ENCODE data around the gene OR8K3.

The OR8K3 gene

GRCh38 chr11:56314844-56315243 lies at the start of gene OR8K3:
Gene OR8K3 (plus strand): TSS chr11:56315144. CDS start chr11:56318307, 3,163 bp downstream.
- Histone ChIP-seq H3K27me3 (ENCODE audit: low read depth, low read length) (no peaks in the 10 kb centered on the region), H3K4me1 (ENCODE audit: control insufficient read depth in 1 of 2, insufficient read depth in 2 of 2, low read length in 2 of 2) (no peaks in the 10 kb centered on the region), H3K27ac (ENCODE audit: low read length) (no peak within 1 kb of the TSS), H3K36me3 (ENCODE audit: control insufficient read depth in 1 of 2, insufficient read depth in 2 of 2, low read length in 2 of 2) (no peaks in the 10 kb centered on the region), H3K4me3 (ENCODE audit: low read depth in 1 of 2, low read length in 2 of 2) (no peak within 1 kb of the TSS), H3K9me3 (ENCODE audit: control insufficient read depth in 1 of 2, low read length in 2 of 2) (peaks cover 0 to 3% of the 10 kb centered on the region in 2 donors)

GRCh38 chr11:56271092-56271491 lies 43.9 kb upstream of the OR8K3 start:
- no peak overlapping the region for H3K4me3 ChIP-seq (ENCODE audit: low read depth in 1 of 2, low read length in 2 of 2)
- no peak overlapping the region for H3K27ac ChIP-seq (ENCODE audit: low read length)
- peaks cover 0 to 3% of the 10 kb centered on the region in 2 donors for H3K9me3 ChIP-seq (ENCODE audit: control insufficient read depth in 1 of 2, low read length in 2 of 2)
- H3K4me1 ChIP-seq (ENCODE audit: control insufficient read depth in 1 of 2, insufficient read depth in 2 of 2, low read length in 2 of 2): no peaks in the 10 kb centered on the region
- H3K36me3 ChIP-seq (ENCODE audit: control insufficient read depth in 1 of 2, insufficient read depth in 2 of 2, low read length in 2 of 2): no peaks in the 10 kb centered on the region
- H3K27me3 ChIP-seq (ENCODE audit: low read depth, low read length): no peaks in the 10 kb centered on the region

GRCh38 chr11:56273854-56274253 lies 41.1 kb upstream of the OR8K3 start, which contains the start of gene OR5T1:
Gene OR5T1 (plus strand): TSS chr11:56274154. CDS start chr11:56275639, 1,485 bp downstream.
- H3K27me3 ChIP-seq (ENCODE audit: low read depth, low read length): no peaks in the 10 kb centered on the region
- no peak within 1 kb of the TSS for H3K4me3 ChIP-seq (ENCODE audit: low read depth in 1 of 2, low read length in 2 of 2)

GRCh38 chr11:56292154-56292553 lies 22.8 kb upstream of the OR8K3 start, which contains the start of gene OR8H1:
Gene OR8H1 (minus strand): TSS chr11:56292254. CDS start chr11:56291062, 1,192 bp downstream.
- Histone ChIP-seq H3K4me1 (ENCODE audit: control insufficient read depth in 1 of 2, insufficient read depth in 2 of 2, low read length in 2 of 2) (no peaks in the 10 kb centered on the region), H3K36me3 (ENCODE audit: control insufficient read depth in 1 of 2, insufficient read depth in 2 of 2, low read length in 2 of 2) (no peaks in the 10 kb centered on the region), H3K27ac (ENCODE audit: low read length) (no peak within 1 kb of the TSS), H3K9me3 (ENCODE audit: control insufficient read depth in 1 of 2, low read length in 2 of 2) (no peaks in the 10 kb centered on the region), H3K27me3 (ENCODE audit: low read depth, low read length) (no peaks in the 10 kb centered on the region), H3K4me3 (ENCODE audit: low read depth in 1 of 2, low read length in 2 of 2) (no peak within 1 kb of the TSS)

More at GRCh38 chr11:56273854-56274253, 41.1 kb upstream of the OR8K3 start, which contains the start of gene OR5T1:
- no peaks in the 10 kb centered on the region for H3K36me3 ChIP-seq (ENCODE audit: control insufficient read depth in 1 of 2, insufficient read depth in 2 of 2, low read length in 2 of 2)
- no peaks in the 10 kb centered on the region for H3K4me1 ChIP-seq (ENCODE audit: control insufficient read depth in 1 of 2, insufficient read depth in 2 of 2, low read length in 2 of 2)
- no peak within 1 kb of the TSS for H3K27ac ChIP-seq (ENCODE audit: low read length)
- H3K9me3 ChIP-seq (ENCODE audit: control insufficient read depth in 1 of 2, low read length in 2 of 2): no peaks in the 10 kb centered on the region

- H3K27me3 ChIP-seq (ENCODE audit: low read depth, low read length): no peaks in the 10 kb centered on the region
- no peaks in the 10 kb centered on the region for H3K36me3 ChIP-seq (ENCODE audit: control insufficient read depth in 1 of 2, insufficient read depth in 2 of 2, low read length in 2 of 2)
- H3K9me3 ChIP-seq (ENCODE audit: control insufficient read depth in 1 of 2, low read length in 2 of 2): no peaks in the 10 kb centered on the region
- H3K4me3 ChIP-seq (ENCODE audit: low read depth in 1 of 2, low read length in 2 of 2): no peak overlapping the region
- H3K27ac ChIP-seq (ENCODE audit: low read length): no peak overlapping the region
- no peaks in the 10 kb centered on the region for H3K4me1 ChIP-seq (ENCODE audit: control insufficient read depth in 1 of 2, insufficient read depth in 2 of 2, low read length in 2 of 2)
Observed at GRCh38 chr11:56296898-56297297, 18.0 kb upstream of the OR8K3 start.

GRCh38 chr11:56307836-56308235 lies 7.1 kb upstream of the OR8K3 start:
- Histone ChIP-seq H3K36me3 (ENCODE audit: control insufficient read depth in 1 of 2, insufficient read depth in 2 of 2, low read length in 2 of 2) (no peaks in the 10 kb centered on the region), H3K4me3 (ENCODE audit: low read depth in 1 of 2, low read length in 2 of 2) (no peak overlapping the region), H3K27me3 (ENCODE audit: low read depth, low read length) (no peaks in the 10 kb centered on the region), H3K9me3 (ENCODE audit: control insufficient read depth in 1 of 2, low read length in 2 of 2) (peaks cover 3 to 13% of the 10 kb centered on the region in 2 donors), H3K27ac (ENCODE audit: low read length) (no peak overlapping the region), H3K4me1 (ENCODE audit: control insufficient read depth in 1 of 2, insufficient read depth in 2 of 2, low read length in 2 of 2) (no peaks in the 10 kb centered on the region)

- H3K27ac ChIP-seq (ENCODE audit: low read length): no peak overlapping the region
- H3K27me3 ChIP-seq (ENCODE audit: low read depth, low read length): no peaks in the 10 kb centered on the region
- no peaks in the 10 kb centered on the region for H3K4me1 ChIP-seq (ENCODE audit: control insufficient read depth in 1 of 2, insufficient read depth in 2 of 2, low read length in 2 of 2)
- H3K9me3 ChIP-seq (ENCODE audit: control insufficient read depth in 1 of 2, low read length in 2 of 2): peaks cover 0 to 5% of the 10 kb centered on the region in 2 donors
- no peak overlapping the region for H3K4me3 ChIP-seq (ENCODE audit: low read depth in 1 of 2, low read length in 2 of 2)
- H3K36me3 ChIP-seq (ENCODE audit: control insufficient read depth in 1 of 2, insufficient read depth in 2 of 2, low read length in 2 of 2): no peaks in the 10 kb centered on the region
Observed at GRCh38 chr11:56331861-56332491, 17.0 kb downstream of the OR8K3 start.

GRCh38 chr11:56333156-56333555 lies 18.2 kb downstream of the OR8K3 start:
- Histone ChIP-seq H3K4me1 (ENCODE audit: control insufficient read depth in 1 of 2, insufficient read depth in 2 of 2, low read length in 2 of 2) (no peaks in the 10 kb centered on the region), H3K36me3 (ENCODE audit: control insufficient read depth in 1 of 2, insufficient read depth in 2 of 2, low read length in 2 of 2) (no peaks in the 10 kb centered on the region), H3K9me3 (ENCODE audit: control insufficient read depth in 1 of 2, low read length in 2 of 2) (peaks cover 0 to 5% of the 10 kb centered on the region in 2 donors), H3K4me3 (ENCODE audit: low read depth in 1 of 2, low read length in 2 of 2) (no peak overlapping the region), H3K27ac (ENCODE audit: low read length) (no peak overlapping the region), H3K27me3 (ENCODE audit: low read depth, low read length) (no peaks in the 10 kb centered on the region)

GRCh38 chr11:56340289-56340688 lies 25.3 kb downstream of the OR8K3 start:
- Histone ChIP-seq H3K9me3 (ENCODE audit: control insufficient read depth in 1 of 2, low read length in 2 of 2) (peaks cover 4 to 5% of the 10 kb centered on the region in 2 donors), H3K27me3 (ENCODE audit: low read depth, low read length) (no peaks in the 10 kb centered on the region), H3K4me3 (ENCODE audit: low read depth in 1 of 2, low read length in 2 of 2) (no peak overlapping the region)

GRCh38 chr11:56345739-56346138 lies 30.8 kb downstream of the OR8K3 start, which contains the start of gene OR8K1:
Gene OR8K1 (plus strand): TSS chr11:56346039. CDS start chr11:56346039, 0 bp downstream.
- Histone ChIP-seq H3K4me3 (ENCODE audit: low read depth in 1 of 2, low read length in 2 of 2) (no peak within 1 kb of the TSS), H3K27ac (ENCODE audit: low read length) (no peak within 1 kb of the TSS), H3K4me1 (ENCODE audit: control insufficient read depth in 1 of 2, insufficient read depth in 2 of 2, low read length in 2 of 2) (no peaks in the 10 kb centered on the region), H3K36me3 (ENCODE audit: control insufficient read depth in 1 of 2, insufficient read depth in 2 of 2, low read length in 2 of 2) (no peaks in the 10 kb centered on the region), H3K9me3 (ENCODE audit: control insufficient read depth in 1 of 2, low read length in 2 of 2) (no peaks in the 10 kb centered on the region), H3K27me3 (ENCODE audit: low read depth, low read length) (no peaks in the 10 kb centered on the region)

More at GRCh38 chr11:56340289-56340688, 25.3 kb downstream of the OR8K3 start:
- Histone ChIP-seq H3K4me1 (ENCODE audit: control insufficient read depth in 1 of 2, insufficient read depth in 2 of 2, low read length in 2 of 2) (no peaks in the 10 kb centered on the region), H3K27ac (ENCODE audit: low read length) (no peak overlapping the region), H3K36me3 (ENCODE audit: control insufficient read depth in 1 of 2, insufficient read depth in 2 of 2, low read length in 2 of 2) (no peaks in the 10 kb centered on the region)

- no peaks in the 10 kb centered on the region for H3K27me3 ChIP-seq (ENCODE audit: low read depth, low read length)
- no peak within 1 kb of the TSS for H3K27ac ChIP-seq (ENCODE audit: low read length)
- H3K9me3 ChIP-seq (ENCODE audit: control insufficient read depth in 1 of 2, low read length in 2 of 2): no peaks in the 10 kb centered on the region
- no peaks in the 10 kb centered on the region for H3K4me1 ChIP-seq (ENCODE audit: control insufficient read depth in 1 of 2, insufficient read depth in 2 of 2, low read length in 2 of 2)
- no peaks in the 10 kb centered on the region for H3K36me3 ChIP-seq (ENCODE audit: control insufficient read depth in 1 of 2, insufficient read depth in 2 of 2, low read length in 2 of 2)
- H3K4me3 ChIP-seq (ENCODE audit: low read depth in 1 of 2, low read length in 2 of 2): no peak within 1 kb of the TSS
Observed at GRCh38 chr11:56353991-56354390, 39.0 kb downstream of the OR8K3 start, which contains the start of gene OR8J1. Gene OR8J1 (plus strand): TSS chr11:56354291. CDS start chr11:56360247, 5,956 bp downstream.

Measured in muscle layer of duodenum (tissue), 2 donors.